AG09309 (cell line): ENCODE measurements around the gene SHISA8.
A peak's percentile ranks its signal among the peaks of the same experiment; 100 is the strongest.

ENCODE experiments used
- DNase-seq: peaks from one replicate; pipeline ENCODE4 v3.0.0-alpha.2; 2010; ENCODE audit warnings: low read depth
- H3K4me3 ChIP-seq: 2 replicates; pipeline ENCODE4 v1.5.1; 2011; ENCODE audit warnings: mild to moderate bottlenecking, low read depth, low read length, moderate library complexity; ENCODE audit not compliant: control insufficient read depth
- CTCF ChIP-seq: IDR thresholded peaks from 2 replicates; pipeline ENCODE4 v1.5.1; 2011; ENCODE audit warnings: mild to moderate bottlenecking, low read depth, low read length, inconsistent platforms; ENCODE audit not compliant: insufficient read depth, control insufficient read depth; ENCODE audit errors: missing control alignments

SHISA8 gene

GRCh38 chr22:41915035-41915785 is at the start of gene SHISA8:
Gene SHISA8 (minus strand): TSS chr22:41915074. CDS start chr22:41914667, 407 bp downstream.
- H3K4me3 ChIP-seq: no peak within 1 kb of the TSS; the same call in 1 of the 2 replicates
- DNase-seq: no peak
- TF ChIP-seq CTCF: no peak

- H3K4me3 ChIP-seq: no peak overlapping the region
- TF ChIP-seq CTCF: no peak
Observed at GRCh38 chr22:41964112-41964491, 49.2 kb upstream of the SHISA8 start.

GRCh38 chr22:41963453-41964111 is 48.7 kb upstream of the SHISA8 start:
- peak; percentile 21 for DNase-seq
- TF ChIP-seq CTCF: no peak
- no peak overlapping the region for H3K4me3 ChIP-seq

More at GRCh38 chr22:41964112-41964491, 49.2 kb upstream of the SHISA8 start:
- DNase-seq: no peak

GRCh38 chr22:41957941-41958556 is 43.2 kb upstream of the SHISA8 start:
- no peak for DNase-seq
- TF ChIP-seq CTCF: no peak
- no peak overlapping the region for H3K4me3 ChIP-seq

- H3K4me3 ChIP-seq: no peak overlapping the region
- DNase-seq: no peak
- TF ChIP-seq CTCF: no peak
Observed at GRCh38 chr22:41952713-41953112, 37.8 kb upstream of the SHISA8 start.

- no peak for DNase-seq
- no peak within 1 kb of the TSS for H3K4me3 ChIP-seq
- TF ChIP-seq CTCF: no peak
Observed at GRCh38 chr22:41951898-41952474, 37.1 kb upstream of the SHISA8 start, which contains the start of gene SMIM45. Gene SMIM45 (plus strand): TSS chr22:41952150.
